Islet of Langerhans (tissue), 1 donor: ENCODE results near the gene REG3A.

Source experiments
- FAIRE-seq: peaks from one replicate; lab custom pipeline; 2011; peaks lifted over from hg19 to GRCh38; lab: Jason Lieb, UNC

Gene REG3A

DNA sequence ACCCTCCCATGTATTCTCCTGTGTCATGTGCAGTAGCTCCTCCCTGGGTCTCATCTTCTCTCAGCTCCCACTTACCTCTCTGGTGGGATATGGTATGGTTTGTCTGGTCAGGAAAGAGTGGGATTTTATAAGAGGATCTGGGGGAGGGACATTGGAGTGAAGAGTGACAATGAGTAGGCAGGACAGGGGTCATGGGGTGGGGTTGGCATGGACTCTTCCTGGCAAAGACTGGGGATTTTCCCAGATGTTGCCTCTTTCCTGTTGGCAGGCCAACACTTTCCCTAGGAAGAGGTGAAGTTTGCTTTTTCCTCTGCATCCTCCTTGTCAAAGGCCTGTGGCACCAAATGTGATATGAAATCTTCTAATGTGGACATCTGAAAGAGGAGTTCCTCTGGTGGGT is at the start of gene REG3A:
TSS of gene REG3A (minus strand) at position 101 of the 400 bp plus-strand sequence. CDS start 348 bp downstream, outside the sequence.
- no peak for FAIRE-seq

DNA sequence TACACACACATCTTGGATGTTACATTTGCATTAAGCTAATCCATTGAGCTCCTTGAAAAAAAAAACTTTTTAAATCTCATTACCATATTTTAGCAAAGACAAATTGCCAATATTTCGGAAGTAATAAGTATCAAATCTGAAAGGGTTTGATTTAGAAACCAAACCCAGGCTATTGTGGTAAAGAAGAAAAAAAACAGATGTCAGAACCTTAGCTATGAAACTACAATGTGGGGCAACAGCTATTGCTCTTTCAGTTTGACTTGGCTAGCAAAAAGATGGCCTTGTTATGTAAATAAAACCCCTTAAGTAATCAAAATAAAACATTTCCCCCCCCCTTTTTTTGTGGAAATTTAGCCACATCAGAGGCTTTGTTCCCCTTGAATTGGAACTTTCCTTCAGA is 41.2 kb upstream of the REG3A start:
- FAIRE-seq = no peak

DNA sequence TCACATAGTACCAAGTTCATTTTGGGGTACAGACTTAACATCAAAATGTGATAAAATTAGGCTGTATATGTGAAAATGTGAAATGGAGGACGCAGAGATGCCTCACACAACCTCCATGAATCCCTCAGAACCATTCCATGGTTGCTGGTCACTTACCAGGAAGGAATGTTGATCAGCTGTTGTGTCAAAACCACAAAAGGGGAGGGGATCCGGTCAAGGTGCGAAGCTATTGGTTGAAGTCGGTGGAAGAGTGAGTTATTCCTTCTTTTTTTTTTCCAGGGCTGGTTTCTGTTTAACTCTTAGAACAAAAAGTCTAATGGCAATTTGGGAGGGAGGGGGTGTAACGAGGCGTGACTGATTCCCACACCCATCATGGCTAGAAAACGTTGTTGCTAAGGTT is 32.3 kb upstream of the REG3A start:
- no peak for FAIRE-seq

DNA sequence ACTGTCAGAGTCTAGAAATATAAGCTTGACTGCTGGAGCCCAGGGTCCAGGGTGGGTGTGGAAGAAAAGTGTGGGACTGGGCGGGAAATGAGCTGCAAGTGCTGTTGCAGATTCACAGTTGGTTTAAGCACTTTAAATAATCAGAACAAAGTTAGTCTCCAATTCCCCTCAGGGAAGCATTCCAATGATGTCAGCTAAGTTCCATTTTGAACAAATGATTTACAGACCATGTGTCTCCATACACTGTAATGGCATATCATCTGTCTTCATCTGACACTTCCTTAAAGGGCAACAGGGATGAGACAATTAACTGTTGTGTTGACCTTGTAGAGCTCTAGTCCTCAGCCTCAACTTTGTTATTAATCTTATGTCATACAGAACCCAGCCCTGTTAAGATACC is 31.5 kb upstream of the REG3A start:
- FAIRE-seq = no peak

DNA sequence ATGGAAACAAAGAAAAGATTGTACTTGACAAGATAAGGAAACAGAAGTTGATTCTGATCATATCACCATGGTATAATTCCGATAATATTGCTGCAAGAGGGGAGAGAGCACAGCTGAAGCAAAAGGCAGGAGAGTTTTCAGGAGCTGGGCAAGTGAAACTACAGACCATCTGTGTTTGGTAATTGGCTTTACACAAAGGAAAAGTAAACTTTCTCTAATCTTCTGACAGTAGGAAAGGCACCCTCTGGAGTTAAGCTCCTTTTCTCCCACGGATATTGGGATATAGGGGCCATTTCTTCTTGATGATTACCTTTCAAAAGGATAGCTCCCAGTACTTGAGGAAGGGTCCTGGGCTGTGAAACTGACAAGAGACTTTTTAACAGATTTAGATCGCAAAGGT is 29.9 kb upstream of the REG3A start:
- FAIRE-seq = no peak

DNA sequence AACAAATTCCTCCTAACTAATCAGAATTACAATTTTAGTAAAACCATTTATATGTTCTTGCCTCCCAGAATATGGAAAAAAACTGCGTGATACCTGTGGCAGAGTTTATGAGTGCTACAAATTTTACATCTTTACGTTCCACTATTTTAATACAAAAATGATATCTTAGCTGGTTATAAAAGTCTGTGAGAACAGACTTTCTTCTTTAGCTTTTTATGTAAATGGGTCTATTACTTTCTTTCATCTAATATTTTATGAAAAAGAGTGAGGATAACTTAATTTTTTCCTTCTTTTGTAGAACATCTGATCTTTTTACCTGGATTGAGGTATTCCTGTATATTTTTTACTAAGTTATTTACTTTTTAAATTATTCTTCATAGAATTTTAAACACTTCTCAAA is 22.1 kb upstream of the REG3A start:
- no peak for FAIRE-seq

DNA sequence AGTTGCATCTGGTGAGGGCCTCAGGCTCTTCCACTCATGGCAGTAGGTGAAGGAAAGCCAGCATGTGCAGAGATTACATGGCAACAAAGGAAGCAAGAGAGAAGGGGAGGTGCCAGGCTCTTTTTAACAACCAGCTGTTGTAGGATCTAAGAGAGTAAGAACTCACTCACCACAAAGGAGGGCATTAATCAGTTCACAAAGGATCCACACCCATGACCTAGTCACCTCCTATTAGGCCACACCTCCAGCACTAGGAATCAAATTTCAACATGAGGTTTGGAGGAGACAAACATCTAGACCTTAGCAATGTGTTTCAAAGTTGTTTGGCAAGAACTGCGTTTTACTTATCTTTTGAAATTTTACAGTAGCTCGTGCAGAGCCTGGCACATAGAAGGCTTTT is 20.5 kb upstream of the REG3A start:
- no peak for FAIRE-seq

DNA sequence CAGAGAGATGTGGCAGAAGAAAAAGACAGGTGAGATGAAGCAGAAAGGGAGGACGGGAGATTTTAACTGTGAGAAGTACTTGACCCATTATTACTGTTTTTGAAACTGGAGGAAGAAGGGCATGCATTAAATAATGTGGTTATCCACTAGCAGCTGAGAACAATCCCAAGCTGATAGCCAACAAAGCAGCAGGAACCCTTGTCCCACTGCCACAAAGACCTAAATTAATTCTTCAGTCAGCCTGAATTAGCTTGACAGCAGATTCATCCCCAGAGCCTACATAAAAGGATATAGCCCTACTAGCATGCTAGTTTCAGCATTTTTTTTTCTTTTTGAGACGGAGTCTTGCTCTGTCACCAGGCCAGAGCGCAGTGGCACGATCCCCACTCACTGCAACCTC is 19.5 kb upstream of the REG3A start:
- no peak for FAIRE-seq

DNA sequence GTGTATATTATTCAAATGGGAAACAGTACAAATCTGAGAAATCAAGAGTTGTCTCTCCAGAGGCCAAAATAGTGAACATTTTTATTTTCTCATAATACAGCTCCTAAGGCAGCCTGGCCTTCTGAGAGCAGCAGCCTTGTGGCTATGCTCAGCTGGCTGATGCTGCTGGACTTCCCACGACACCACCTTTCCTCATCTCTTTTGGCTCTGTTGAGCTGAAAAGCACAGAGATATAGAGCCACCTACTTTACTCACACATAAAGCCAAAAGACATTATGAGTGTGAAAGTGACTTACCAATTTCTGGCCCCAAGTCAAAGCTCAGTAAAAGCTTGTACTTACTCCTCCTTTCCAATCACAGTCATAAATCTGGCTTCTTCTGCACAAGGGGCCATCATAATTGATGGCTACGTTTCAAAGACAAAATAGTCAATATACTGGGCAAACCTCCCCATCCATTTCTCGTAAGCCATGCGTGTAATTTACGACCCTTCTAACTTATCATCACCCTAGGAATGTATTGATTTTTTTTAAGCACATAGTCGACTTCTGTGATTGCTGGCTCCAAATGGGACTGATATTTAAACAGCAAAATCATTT is 18.6 kb upstream of the REG3A start:
- FAIRE-seq = no peak

DNA sequence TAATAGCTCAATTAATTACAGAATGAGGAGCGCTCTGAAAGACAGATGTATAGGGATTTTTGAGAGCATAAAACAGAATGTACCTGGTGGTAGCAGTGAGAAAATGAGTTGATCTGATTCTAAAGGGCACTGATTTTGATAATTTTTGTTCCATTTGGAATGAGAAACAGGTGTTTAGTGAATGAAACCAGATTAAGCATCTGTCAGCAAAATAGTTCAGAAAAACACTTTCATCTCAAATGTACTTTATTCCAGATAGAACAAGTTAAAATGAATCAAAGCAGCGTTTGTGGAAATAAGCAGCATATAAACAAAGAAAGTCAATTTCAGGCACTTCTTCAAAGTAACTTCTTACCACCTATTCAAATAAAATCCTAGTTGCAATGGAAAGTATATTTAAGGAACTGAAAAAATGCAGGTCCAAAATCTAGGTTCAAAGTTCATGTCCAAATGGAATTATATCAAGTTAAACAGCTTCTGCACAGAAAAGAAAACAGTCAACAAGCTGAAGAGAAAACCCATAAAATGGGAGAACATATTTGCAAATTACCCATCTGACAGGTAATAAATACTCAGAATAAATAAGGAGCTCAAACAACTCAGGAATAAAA is 11.9 kb upstream of the REG3A start:
- FAIRE-seq = no peak

DNA sequence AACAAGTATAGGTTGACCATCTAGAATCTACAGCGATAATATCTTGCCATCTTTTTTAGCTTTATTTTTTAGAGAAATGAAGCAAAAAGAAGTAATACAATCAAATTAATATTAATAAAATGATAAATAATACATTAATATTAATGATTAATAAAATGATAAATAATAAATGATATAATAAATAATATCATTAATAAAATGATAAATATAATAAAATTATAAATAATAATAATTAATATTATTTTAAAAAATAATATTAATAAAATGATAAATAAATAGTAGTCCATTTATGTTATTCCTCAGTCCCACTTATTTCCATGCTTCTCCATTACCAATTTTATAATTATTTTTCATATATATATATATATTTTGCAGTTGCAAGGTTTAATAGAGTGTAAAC is 3.2 kb upstream of the REG3A start:
- no peak for FAIRE-seq

DNA sequence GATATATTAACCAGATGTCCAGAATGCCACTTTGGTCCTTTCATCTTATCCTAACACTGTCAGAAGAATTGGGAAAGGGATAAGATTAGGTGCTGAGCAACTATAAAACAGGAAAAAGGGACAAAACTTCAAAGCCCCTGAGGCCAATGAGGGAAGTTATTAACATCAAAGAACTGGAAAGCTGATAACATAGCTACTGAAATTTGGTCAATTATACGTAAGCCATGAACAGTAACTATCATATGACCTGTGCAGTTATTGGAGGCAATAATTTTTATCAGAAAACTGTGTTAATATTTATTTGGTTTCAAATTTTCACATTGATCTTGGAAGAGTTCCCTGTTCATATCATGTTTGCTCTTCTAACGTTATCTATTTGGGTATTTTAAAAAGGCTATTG is 2.6 kb upstream of the REG3A start:
- no peak for FAIRE-seq

DNA sequence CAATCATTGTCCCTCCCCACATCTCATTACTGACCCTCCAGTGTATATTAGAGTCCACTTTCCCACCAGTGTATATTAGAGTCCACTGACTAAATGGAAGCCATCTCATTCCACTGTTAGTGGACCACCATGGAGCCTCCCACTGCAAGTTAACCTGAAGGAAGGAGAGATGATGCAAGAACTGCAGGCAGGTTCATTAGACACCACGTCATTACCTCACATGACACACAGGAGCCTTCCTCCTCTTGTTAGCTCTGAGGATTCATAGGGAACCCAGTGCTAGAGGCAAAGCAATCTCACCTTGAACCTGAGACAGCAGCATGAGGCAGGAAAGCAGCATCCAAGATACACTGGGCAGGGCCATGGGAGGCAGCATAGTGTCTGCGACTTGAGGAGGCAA is 523 bp downstream of the REG3A start:
- no peak for FAIRE-seq

DNA sequence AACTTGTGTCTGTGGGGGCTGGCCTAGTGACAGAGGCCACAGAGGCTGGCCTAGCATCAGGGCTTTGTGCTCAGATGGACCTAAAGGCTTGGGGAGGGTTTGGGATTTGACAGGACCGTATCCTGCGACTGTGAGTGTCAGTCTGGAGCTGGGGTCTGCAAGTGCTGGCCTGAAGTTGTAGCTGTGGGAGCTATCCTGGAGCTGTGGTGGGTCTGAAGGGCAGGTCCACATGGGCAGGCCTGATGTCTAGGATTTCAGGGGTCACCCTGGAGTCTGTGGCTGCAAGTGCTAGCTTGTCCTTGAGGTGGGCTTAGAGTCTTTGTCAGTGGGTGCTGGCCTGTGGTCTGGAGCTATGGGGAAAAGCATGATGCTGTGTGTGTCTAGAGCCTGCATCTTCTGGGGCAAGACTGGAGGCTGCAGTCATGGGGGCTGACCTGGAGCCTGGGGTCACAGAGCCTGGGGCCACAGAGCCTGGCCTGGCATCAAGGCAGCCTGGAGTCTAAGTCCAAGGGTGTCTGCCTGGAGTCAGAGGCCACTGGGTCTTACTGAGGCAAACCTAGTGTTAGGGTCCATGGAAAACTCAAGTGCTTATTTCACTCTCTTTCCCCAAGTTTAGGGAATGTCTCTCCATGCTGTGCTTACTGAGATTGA is 3.6 kb downstream of the REG3A start:
- no peak for FAIRE-seq

DNA sequence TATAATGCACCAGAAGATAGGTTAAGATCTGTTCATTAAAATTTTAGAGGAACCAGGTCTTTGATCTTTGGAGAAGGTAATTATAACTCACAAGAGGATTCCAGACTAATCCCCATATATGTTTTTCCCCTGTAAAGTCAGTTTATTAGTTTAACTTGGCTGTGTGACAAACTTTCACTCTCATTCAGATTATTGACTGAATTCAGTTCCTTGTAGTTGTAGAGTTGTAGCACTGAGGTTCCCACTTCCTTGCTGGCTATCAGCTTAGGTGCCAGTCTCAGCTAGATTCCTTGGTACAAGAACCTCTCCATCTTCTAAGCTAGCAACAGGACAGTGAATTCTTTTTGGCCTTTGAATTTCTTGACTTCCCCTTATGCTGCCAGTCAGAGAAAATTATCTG is 20.1 kb downstream of the REG3A start:
- no peak for FAIRE-seq

DNA sequence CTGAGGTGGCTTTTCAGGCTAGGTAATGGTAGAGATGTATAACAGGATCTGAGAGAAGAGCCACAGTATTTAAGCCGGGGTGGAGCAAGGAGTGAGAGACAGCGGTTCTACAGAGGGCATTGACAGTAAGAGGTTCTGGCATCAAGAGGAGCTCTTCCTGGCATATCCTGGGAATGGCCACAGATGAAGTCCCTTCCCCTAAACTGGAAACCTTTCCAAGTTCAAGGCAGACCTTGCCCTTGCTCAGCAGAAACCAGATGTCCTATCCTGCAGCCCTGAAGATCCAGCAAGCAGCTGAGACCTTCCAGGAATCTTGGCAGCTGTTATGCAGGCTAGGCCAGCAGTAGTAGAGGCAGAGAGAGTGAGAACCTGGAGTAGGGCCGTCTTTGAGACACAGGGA is 21.2 kb downstream of the REG3A start:
- FAIRE-seq = no peak

DNA sequence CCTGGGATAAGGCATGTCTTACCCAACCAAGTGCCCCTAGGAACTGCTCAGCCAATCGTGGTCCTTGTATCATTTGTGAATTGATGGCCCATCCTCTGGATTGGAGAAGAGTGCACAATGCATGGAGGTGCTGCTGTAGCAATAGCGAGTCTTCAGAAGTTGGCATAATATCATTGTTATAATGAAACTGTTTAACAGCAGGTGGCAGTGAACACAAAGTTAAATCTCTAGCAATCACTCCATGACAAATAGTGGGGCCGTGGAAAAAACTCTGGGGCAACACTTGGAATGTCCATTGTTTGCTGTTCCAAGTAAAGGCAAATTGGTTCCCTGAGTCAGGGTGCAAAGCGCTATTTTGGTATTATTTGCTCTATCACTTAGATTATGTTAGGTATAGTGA is 27.9 kb downstream of the REG3A start:
- FAIRE-seq = no peak

DNA sequence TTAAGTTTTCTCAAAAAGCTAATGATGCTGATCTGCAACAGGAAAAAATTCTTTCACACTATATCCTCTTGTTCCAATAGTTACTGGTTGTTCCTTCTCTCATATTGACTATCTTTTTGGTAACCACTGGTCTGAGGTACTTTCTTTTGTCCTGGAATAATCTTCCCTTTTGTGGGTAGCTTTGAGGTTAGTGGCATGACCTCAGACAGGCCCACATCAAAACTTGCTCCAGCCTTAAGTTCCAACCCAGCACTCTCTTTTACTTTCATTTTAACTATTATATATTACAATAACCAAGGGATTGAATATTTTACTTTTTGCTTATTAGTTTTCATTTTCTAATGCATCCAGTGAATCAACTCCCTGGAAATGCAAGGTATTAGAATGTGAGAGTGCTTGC is 29.7 kb downstream of the REG3A start:
- no peak for FAIRE-seq

DNA sequence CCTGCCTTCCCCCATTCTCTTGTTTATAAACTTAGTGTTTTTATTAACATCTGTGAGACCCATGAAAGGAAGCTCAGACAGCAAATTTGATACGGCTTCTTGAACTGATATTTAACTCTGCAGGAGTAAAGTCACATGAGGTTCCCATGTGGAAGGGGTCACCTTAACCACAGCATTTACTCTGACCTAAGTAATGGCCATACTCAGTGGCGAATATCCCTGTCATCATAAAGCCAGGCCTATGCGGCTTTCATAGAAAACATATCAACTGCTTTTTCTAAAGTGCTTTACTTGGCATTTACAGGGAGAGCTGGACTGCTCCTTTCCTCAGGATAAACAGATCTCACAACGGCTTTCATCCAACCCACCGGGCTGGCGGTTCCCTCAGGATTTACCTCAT is 30.3 kb downstream of the REG3A start:
- FAIRE-seq = no peak

DNA sequence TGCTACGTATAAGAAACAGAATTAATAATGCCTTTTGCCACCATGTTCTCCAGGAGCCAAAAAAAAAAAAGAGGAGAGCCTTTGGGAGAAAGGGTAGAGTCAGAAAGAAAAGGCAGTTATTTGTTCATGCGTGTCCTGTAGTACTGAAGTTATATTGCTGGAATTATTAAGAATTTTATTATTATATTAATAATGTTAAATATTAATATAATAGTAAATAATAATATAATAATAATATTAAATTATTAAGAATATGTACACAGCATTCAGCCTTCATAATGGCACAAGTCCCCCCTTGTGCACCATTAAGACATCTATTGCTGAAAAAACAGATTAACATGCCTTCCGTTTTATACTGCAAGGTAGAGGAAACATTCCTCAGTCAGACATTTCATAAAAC is 31.1 kb downstream of the REG3A start:
- no peak for FAIRE-seq

DNA sequence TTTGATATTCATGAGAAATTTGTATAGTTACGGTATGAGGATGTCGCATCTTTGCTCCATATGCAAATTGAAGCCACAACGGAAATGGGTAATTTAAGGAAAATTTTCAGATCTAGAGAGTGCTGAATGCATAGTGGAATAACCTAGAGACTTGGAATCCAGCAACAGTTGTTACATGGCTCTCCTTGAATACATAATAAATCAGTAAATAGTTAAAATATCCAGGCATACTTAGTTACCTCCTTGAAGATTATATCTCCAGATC is 33.9 kb downstream of the REG3A start:
- no peak for FAIRE-seq

DNA sequence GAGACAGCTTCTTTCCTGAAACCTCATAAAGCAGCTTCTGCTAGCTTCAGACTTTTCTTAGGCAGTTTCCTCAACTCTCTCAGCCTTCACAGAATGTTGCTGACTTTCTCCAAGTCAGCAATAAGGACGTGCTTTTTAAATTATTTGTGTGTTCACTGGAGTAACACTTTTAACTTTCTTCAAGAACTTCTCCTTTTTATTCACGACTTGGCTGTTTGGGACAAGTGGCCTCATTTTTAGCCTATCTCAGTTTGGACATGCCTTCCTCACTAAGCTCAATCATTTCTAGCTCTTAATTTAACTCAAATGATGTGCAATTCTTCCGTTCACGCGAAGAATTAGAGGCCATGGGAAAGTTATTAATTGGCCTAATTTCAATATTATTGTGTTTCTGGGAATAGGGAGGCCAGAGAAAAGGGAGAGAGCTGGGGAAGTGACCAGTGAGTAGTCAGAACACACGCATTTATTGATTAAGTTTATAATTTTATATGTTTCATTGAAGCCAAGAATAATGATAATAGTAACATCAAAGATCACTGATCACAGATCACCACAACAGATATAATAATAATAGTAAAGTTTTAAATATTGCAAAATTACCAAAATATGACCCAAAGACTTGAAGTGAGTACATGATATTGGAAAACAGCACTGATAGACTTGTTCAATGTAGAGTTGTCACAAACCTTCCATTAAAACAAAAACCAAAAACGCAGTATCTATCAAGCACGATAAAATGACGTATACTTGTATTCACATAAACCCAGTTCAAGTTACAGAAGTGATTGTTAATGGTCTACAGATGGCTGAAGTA is 34.4 kb downstream of the REG3A start:
- FAIRE-seq = no peak

DNA sequence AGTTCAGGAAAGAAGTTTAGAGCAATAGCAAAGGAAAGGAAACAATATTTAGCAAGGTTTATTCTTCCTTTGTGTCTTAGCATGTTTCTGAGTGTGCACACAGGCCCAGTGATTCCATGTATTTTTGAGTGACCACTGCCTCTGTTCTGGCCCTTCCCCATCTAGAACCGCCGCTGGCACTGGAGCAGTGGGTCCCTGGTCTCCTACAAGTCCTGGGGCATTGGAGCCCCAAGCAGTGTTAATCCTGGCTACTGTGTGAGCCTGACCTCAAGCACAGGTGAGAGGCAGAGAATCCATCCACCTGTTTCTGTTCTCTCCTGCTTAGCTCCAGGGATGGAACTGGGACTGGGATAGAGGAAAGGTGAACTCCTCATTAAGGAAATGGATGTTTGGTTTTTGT is 36.9 kb downstream of the REG3A start:
- FAIRE-seq = no peak
